Activated CD4-positive, CD25-positive, alpha-beta regulatory T cell treated with anti-CD3 and anti-CD28 coated beads, Interleukin-2, amount 50 U/mL, for 24 hours (primary cell): ENCODE measurements around the gene SHC1.

Experiments
- ATAC-seq, 2 donors: fragments of 150-1000 bp; cut with Tn5 transposase; one replicate each; pipeline ENCODE4 v1.10.0; 2021; ENCODE audit warnings: mild to moderate bottlenecking in 1 of 2, moderate library complexity in 1 of 2

Gene SHC1

DNA sequence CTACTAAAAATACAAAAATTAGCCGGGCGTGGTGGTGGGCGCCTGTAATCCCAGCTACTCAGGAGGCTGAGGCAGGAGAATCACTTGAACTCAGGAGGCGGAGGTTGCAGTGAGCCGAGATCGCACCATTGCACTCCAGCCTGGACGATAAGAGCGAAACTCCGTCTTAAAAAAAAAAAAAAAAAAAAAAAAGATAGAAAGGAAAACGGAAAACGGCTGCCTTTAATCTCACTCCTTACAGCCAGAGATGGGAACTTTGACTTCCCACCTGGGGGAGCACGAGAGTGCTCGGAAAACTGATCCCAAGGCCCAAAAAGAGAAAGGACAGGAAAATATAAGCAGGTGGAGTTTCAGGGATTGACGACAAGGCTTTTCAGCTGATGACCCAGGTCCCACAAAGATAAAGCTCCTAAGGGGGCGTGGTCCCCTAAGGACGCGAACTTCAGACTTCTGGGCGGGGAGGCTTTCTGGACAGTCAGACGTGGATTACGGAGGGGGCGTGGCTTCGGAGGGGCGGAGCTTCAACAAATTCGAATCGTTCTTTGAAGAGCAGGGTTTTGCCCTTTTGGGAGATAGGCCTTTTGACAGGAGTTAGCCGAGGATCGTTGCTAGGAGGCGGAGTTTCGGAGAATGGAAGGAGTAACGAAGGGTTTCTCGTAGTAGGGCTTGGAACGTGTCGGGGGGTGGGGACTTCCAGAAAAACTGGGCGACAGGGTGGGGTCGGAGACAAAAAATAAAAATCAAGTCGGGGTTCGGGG is 3.0 kb upstream of the SHC1 start:
- ATAC-seq, result peak; percentile 9

DNA sequence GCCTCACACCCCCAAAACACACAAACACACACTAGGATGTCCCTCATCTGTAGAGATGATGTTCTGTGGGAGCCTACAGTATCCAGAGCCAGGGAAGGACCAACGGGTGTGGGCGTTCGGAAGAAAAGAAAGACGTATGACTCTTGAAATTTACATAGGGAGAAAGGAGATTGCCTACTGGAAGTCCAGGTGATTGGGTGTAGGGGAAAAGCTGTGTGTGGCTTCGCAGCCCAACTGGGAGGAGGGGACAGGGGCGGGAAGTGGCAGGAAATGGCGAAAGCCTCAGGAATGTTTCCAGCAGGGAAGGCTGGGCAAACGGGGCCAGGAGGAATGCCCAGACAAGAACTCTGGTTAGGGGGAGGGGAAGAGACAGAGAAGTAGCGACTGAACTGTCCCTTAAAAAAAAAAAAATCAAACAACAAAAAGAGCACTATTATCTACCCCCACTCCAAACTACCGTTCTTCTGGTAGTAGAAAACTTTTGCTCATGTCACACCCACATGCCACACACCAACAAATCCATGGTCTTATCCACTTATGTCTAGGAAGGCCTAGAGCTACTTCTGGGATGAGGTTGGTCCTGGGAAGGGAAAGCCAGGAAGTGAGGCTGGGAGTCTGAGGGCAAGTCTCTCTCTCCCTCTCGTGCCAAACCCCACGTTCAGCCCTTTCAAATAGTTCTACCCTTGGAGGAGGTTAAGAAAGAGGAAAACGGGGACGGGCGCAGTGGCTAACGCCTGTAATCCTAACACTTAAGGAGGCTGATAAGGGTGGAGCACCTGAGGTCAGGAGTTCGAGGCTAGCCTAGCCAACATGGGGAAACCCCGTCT is 2.2 kb upstream of the SHC1 start:
- ATAC-seq, result no peak

DNA sequence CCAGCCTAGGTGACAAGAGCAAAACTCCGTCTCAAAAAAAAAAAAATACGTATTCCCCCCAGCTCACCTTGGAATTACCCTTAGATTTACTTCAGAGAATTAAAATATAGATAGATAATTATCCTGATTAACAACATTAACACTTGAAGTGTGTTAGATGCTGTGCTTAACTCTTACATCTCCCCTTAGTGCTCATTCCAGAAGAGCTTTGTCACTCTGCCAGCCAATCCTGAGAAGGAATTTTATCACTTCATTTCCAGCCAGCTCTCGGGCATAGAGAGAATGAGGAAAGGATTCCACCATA is 1.6 kb upstream of the SHC1 start:
- no peak for ATAC-seq

DNA sequence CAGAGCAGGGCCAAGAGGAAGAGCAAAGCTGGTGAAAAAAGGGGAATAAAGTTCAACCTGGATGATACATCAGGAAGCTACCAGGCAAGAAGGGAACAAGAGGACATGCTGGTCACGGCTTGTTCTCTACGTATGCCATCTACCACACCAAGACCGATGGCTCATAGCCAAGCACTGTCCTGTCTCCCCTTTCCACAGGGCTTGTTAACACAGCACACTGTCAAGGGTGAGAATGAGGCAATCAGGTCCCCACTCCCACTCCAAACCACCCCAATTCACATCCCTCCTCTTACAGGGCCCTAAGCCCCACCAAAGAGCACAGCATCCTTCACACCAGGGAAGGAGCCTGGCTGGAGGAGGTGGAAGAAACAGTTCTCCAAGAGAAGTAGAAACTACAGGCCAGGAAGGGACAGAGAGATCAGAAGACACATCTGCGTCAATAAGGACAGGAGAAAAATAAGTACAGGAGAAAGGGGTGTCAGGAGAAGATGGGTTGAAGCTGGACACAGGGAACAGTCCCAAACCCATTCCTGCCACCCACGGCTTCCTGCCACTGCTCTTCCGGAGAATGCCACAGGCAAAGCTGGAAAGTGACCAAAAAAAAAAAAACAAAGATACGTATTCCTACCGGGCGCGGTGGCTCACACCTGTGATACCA is 923 bp upstream of the SHC1 start:
- no peak for ATAC-seq

DNA sequence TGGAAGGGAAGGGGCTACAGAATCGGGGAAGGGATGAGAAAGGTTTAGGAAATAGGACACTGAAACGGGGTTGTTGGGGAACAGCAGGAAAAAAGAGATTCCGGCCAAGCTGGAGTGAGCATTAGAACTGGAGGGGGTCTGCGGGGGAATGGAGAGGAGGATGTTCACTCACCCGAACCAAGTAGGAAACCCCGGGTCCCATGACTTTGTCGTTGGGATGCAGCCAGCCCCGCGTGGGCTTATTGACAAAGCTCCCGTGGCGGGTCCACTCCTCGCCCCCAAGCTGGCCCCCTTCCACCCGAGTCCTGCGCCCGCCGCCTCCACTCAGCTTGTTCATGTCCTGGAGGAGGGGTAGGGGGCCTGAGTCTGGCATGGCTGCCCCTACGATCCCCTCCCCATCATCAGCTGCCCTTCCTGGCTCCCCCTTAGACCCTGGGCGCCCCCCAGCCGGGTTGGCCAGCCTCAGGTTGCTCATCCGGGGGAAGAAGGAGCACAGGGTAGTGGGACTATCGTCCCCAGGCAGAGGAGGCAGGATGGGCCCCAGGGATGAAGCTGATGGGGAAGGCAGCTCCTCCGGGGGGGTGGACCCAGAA is 591 bp downstream of the SHC1 start:
- ATAC-seq, result no peak

DNA sequence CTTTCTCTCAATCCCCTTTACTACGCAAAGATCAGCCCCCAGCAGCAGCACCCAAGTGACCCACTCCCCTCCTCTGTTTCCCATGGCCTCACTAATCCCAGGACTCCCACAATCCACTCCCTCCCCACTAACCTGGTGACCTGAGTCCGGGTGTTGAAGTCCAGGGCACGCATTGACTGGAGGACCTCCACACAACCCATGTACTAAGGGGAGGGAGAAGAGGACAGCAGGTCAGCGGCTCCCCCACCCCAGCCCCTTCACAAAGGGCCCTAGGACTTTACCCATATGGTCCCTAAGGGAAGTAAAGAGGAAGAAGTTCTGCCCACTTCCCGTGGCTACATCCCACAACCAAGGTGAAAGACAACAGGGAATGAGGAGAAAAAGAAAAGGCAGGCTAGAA is 1.3 kb downstream of the SHC1 start:
- ATAC-seq, result no peak

DNA sequence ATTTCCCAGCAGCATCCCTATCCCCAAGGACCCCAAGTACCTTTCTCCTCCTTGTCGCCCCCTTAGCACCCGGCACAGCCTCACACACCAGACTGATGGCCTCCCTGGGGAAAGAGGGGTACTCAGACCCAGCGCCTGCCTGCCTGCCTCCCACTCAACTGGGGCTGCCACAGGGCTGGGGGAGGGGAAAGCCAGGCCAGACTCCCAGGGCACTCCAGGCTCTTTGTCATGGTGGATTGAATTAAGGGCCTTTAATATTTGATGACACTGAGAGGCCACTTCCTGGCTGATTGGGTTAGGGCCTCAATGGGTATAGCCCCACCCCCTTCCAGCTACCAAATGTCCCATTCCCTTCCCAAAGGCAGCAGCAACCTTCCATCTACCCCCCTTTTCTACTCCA is 1.8 kb downstream of the SHC1 start:
- ATAC-seq, result no peak

DNA sequence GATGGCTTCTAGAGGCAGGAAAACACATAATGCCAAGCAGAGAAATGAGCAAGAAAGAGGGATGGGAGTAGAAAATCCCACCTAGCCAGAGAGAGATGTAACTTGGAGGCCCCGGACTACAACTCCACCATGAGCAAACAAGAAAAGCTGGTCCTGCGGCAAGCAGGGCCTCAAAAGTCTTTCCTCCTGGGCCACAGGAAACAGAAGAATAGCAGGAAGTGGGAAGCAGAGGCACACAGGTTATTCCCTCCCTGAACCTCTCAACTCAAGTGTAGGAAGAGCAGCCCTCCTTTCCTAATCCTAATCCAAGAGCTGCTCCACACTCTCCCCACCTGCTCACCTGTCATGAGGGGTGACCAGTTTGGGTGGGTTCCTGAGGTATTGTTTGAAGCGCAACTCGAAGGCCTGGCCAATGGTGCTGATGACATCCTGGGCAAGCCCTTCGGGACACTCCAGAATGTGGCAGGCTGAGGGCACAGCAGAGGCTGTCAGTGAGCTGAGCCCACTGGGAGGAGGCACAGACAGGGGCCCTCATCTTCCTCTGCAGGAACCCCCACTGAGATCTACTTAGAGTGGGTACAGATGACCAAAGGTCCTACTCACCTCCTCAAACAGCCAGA is 3.1 kb downstream of the SHC1 start:
- ATAC-seq, result no peak

DNA sequence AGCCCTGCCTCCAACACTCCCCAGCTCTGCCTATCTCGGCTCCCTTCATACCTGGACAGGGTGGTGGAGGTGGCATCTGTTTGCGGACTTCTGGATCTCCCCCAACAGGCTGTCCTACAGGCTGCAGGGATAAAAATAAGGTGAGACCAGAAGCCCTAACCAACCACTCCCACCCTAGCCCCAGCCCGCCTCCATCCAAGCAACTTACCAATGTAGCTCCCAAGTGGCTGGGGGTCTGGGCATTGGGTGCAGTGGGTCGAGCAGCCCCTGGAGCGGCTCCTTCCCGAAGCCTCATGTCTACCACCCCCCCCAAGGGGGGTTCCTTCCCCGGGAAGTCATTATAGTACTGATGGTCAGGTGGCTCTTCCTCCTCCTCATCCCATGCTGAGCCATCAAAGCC is 4.4 kb downstream of the SHC1 start:
- ATAC-seq, result no peak

DNA sequence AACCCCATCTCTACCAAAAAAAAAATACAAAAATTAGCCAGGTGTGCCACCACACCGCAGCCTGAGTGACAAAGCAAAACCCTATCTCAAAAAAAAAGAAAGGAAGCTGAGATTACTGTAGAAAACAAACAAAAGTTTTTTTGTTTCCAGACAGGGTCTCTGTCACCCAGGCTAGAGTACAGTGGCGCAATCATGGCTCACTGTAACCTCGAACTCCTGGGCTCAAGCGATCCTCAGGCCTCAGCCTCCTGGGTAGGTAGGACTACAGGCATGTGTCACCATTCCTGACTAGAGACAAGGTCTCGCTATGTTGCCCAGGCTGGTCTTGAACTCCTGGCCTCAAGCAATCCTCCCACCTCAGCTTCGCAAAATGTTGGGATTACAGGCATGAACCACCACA is 6.2 kb downstream of the SHC1 start:
- ATAC-seq, result no peak

DNA sequence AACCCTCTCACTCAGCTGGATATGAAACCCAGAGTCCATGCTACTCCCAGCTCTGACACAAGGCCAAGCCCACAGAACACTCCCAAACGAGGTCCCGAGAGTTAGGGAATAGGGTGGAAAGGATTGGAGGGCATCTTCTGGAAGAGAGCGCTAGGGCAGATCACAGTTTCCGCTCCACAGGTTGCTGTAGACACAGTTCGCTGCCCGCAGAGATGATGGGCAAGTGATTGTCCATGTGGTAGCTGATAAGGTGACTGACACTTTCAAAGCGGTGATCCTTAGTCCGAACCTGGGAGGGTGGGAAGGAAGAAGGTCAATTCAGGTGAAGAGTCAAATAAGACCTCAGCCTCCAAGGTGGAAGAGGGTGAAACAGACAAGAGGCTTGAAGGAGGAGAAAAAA is 6.9 kb downstream of the SHC1 start:
- no peak for ATAC-seq

DNA sequence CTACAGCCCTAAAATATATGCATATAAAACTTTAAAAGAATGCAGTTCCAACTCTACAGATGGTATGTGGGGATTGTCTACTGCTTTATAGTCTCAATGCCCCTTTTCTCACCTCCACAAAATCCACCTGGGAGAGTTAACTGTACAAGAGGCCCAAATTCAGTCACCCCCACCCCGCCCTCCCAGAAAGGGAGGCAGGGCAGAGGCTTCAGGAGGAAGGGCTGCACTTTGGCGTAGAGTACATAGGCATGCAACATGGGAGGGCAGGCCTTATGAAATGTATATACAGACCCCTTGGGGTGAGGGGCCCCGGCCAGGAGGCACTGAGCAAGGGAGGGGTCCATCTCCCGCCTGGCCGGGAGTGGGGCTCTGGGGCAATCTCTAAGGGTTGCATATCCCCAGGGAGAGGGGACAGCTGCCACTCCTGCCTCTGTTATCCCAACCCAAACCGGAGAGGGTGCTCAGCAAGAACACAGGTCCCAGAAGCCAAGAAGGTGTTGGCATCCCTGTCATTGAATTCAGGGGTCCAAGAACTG is 7.7 kb downstream of the SHC1 start:
- no peak for ATAC-seq

DNA sequence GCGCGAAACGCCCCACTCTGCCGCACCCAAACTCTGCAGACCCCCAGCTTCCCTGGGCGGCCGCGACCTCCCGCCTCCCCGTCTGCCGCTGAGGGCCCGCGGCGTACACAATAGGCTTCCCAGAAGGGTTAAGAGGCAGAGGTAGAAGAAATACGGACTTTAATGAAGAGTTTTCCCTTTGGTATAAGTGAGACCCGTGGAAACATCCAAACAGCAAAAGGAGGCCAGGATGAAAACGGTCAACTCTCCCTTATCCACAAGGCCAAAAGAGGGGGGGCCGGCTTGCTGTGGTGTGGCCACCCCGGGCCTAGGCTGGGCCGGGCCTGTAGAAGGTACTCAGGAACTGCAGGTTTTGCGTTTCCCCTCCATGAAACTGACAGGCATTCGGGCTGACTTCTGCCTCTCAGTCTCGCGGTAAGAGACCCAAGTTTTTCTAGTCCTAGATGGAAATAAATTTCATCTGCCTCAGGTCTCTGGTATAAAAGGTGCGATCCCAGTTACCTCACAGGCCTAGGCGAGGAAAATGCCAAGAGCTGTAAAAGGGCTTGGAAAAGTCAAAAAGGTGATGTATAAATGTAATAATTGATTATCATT is 8.3 kb downstream of the SHC1 start:
- ATAC-seq, result peak; percentile 3

DNA sequence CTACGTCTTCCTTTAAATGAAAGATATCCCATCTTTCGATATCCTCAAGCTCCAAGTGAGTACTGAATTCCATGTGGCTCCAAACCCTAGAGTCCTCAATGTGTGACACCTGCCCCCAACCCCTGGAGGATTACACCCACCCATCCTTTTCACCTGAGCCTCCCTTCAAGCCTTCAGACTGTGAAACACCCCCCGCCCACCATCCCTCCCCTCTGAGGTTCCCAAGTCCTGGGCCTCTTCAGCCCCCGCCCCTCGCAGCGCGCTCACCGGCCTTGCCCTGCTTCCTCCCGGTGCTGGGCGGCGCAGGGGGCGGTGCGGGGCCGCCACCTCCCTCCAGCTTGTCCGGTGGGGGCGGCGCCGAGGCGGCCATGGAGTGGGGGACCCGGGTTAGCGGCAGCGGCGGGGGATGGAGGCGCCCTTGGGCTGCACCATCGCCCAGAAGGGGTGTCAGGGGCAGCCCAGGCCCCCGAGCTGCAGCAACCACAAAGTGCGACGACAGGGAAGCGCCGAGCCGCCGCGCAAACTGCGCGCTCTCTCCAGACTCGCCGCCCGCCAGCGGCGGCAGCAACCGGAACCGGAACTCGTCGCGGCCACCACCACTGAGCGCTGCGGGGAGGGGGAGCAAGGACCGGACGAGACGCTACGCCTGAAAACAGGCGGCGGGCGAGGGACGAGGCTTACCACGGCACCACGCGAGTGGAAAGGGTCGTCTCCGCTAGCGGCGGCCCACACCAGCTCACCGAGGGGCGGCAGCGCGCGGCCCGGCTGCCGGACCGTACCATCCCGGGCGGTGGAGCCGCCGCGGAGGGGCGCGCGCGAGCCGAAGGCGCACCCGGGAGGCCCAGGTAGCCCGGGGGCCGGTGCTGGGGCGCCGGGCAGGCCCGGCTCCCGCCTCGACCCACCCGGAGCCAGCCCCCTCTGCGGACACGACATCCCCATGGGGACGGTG is 9.1 kb downstream of the SHC1 start, which contains the start of gene PYGO2:
Gene PYGO2 (minus strand): TSS at position 576 of the 949 bp plus-strand sequence. CDS start 206 bp downstream, at position 370.
- ATAC-seq, result peak; percentile 86 to 88

DNA sequence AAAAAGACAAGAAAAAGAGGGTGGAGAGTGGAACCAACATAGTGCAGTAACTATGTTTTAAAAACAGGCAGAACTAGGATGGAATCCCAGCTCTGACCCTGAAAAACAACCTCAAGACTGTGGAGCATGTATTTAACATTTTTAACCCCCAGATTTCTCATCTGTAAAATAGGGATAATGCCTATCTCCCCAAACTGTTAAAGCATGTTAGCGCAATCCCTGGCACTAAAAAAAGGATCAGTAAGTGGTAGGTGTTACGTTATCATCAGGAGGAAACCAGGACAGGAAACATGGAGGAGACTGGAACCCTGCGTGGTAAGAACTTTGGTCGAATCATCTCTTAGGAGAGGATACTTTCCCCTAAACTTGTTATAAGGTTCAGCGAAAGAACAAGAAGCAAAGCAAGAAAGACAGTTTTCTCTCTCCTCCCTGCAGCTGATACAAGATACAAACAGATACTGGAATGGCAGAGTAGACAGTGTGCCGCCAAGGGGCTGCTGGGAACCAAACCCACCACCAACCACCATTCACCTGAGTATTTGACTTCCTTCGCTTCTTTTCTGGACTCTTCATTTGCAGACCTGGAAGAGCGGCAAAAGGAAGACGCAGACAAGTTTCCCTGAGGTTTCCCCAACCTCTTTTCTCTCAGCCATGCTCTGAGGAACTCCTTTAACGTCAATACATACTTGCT is 10.0 kb downstream of the SHC1 start:
- ATAC-seq, result no peak

DNA sequence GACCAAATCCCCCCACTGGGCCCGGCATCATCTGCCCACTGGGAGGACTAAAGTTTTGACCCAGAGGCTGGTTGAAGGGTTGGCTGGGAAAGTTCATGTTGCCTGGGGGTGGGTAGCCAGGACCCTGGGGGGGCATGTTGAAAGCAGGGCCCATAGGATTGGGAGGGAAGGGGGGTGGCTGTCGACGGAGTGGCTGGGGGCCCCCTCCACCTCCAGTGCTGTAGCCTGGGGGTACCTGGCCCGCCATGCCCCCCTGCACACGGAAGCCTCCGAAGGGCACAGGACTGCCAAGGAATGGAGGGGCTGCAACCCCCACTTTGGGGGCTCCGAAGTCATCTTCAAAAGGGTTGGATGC is 11.1 kb downstream of the SHC1 start:
- no peak for ATAC-seq

DNA sequence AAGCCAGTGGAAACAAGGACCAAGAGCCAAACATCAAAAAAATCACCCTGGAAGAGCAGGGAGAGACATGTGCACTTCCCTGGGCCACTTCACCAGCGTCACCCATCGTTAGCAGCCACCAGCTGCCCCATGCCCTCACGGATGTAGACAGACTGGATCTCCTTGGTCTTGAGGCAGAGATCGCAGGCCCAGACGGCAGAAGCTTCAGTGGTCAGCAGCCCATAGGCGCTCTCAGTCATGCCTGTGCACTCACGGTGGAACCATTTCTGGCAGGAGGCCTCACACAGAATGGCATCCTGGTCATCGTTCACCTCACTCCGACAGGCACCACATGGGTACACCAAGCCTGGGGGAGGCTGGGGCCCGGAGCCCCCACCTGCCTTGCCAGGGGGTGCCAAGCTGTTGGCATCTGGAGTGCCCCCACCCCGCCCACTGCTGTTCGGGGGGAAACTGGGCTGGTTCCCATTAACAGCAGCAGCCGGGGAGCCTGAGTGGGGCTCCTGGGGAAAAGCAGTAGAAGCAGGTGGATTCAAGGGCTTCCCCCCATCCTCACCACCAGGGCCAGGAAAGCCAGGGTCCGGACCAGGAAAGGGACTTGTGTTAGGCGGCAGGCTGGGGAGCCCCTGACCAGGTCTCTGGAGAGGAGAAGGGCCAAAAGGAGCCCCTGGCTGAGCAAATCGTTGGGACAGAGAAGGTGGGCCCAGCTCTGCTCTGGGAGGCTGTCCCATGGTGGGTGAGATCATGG is 11.7 kb downstream of the SHC1 start:
- ATAC-seq, result no peak

DNA sequence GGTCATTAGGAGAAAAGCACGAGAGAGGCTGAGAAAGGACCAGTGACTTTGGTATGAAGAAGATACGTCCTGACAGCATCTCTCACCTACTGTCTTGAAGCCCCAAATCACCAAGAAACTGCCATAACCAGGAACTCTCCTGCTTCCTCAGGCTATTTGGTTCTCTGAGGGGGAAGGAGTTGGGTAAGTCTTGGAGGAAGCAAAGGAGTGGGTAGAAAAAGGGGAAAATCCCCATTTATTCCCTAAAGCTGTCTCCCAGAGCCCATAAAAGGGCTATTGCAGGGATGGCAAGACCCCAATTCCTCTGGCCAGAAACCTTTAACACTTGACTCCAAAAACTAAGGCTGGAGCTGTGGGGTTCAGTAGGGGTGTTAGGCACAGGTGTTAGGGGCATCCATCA is 12.5 kb downstream of the SHC1 start:
- no peak for ATAC-seq

DNA sequence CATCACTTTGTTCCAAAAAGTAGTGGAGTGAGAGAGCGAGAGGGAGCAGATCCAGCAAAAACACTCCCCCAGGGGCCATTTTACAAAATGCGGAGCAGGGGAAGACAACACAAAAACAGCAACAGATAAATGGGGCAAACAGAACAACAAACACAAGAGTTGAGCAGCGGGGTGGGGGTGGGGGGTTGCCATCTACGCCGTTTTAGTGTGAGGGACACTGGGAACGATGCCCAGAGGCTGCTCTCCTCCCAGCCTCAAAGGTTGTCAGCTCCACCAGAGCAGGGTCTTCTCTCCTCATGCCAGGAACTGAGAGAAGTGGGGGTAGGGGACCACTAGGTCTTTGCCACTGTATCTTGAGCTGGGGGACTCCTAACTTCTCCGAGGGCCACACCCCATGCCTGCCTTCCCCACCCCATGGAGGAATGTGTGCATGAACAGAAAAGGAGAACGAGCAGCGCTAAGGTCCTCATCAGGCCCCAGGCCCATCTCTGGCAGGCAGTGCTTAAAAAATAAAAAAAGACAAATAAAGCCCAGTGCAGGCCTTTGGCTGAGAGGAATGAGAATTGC is 13.4 kb downstream of the SHC1 start:
- no peak for ATAC-seq
